ENCODE results near the gene CLEC16A.

The CLEC16A gene

DNA sequence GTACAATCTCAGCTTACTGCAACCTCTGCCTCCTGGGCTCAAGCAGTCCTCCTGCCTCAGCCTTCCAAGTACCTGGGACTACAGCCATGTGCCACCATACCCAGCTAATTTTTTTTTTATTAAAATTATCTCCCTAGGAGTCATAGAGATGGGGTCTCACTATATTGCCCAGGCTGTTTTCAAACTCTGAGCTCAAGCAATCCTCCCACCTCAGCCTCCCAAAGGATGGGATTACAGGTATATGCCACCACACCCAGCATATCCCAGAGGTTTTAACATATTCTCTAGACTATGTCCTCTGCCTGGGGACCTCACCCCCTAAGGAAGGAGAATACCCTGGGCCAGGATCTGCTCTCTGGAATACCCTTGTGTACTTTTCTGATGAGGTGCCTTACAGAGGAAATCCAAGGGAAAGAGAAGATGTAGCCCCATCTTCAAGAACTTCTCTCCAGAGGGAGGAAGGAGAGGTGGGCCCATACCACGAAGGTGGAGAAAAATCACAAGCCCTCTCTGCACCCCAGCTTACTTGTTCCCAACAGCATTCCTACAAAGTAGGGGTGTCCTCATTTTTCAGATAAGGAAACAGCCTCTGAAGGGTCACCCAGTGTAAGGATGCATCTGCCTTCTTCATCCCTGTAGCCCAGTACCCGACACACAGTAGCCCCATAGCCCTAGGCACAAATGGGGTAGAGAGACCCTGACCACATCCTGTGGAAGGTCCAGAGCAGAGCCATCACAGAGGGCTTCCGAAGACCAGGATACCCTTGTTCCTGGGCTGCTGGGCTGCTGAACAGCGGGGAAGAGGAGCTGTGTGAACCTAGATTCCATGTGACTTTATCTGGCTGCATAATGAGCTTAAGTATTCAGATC is 160.0 kb downstream of the CLEC16A start:
- no peak for DNase-seq

DNA sequence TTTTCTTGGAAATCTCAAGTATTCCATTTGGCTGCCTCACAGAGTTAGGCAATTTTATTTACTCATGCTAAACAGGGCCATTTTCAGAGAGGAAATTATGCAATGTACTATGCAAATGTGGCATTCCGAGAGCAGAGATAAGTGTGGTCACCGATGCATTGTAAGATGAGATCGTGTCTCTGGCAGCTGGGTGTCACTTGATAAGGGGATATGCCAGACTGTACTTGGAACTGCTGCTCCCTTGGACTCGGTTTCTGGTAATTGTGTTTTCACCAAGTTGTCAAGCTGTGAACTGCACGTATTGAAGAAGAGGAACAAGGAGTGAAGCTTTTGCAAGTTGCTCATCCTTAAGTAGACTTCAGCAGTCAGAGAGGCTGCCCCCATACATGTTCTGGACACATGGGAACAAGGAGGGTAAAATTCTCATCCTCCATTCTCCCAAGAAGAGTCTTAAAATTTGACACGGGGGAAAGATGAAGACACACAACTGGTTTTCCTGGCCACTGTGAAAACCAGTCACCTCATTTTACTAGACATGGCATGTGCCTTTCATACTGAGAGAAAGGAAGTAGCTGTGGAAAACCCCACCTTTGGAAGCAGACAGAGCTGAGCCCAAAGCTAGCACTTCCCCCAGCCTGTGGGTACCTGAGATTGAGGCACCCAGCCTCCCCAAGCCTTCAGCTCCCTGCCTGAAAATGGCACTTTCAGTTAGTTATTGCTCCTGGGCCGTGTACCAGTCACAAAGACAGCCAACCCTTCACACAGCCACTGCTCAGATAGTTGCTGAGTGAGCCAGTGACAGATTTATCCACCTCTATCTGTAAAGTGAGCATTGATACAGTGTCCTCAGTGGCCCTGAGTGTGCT is 160.9 kb downstream of the CLEC16A start:
- DNase-seq, result no peak

DNA sequence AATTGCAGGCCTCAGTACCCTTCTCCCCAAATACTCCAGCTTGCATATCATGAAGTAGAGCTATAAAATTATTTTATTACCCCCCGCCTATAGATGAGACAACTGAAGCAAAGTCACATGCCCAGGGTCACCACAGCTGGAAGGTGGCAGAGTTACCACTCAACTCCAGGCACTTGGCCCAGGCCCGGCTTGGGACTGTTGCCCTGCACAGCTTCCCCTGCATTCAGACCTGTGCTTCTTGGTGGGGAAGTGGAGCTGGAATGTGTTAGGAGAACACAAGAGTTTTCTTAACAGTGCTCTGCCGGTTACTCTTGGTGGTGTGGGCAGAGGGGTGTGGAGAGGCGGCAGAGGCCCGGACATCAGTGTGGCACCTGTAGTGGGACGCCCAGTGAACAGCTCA is 162.4 kb downstream of the CLEC16A start:
- no peak for DNase-seq

DNA sequence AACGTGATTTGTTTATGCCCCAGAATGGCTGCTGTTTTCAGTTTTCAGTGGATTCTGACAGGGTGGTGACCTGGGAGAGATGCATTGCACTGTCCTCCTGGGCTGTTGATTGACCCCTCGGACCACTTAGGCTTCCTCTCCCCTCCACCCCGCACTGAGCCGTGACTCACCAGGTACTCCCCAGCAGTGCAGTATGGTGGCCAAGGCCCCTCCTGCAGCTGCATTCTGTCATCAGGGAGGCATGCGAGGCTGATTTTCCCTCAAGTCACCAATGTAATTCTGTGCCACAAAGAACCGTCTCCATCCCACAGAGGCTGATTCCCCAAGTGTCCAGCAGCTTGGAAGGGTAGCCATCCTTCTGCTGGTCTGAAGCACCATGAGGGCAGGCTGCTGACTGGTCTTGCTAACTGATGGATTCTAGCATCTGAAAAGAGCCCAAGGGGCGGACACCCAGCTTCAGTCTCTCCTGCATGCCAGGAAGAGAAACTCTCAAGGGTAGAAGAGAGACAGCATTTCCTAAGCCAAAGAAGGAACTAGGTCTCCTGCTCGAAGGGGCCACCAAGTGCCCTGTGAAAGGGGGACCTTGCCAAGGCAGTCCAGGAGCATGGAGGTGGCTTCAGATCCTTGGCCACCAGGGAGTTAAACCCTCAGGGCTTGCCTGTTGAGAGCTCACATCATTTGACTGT is 163.6 kb downstream of the CLEC16A start:
- DNase-seq, result no peak

DNA sequence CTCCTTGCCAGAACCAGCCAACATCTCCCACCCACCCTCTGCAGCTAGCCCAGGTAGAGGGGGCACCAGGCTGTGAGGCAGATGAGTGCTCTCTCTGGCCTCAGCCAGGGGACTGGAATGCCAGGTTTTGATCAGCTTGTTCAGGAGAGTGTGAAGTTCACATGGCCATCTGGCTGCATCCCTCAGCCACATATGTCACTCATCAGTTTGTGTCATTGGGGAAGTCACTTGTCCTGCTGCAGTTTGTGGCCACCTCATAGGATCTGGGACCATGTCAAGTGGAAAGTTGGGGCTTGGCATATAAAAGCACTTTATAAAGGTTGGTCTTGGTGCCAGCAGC is 164.1 kb downstream of the CLEC16A start:
- no peak for DNase-seq

DNA sequence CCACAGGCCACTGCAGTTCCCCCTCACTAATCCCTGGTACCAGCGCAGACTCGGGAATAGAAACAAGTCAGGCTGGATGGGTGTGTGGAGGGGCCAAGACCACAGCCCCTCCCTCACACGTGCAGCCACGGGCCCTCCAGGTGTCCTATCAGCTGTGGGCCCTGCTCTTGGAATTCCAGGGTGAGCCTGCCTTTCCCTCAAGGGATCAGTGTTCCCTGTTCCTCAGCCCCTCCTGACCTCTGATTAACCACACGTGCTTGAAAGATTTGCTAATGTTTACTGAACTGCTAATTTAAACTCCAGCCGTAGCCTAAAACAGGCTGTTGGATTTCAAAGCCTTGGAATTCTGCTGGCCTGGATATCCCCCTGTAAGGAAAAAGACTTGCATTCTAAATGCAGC is 165.2 kb downstream of the CLEC16A start:
- DNase-seq, result no peak

DNA sequence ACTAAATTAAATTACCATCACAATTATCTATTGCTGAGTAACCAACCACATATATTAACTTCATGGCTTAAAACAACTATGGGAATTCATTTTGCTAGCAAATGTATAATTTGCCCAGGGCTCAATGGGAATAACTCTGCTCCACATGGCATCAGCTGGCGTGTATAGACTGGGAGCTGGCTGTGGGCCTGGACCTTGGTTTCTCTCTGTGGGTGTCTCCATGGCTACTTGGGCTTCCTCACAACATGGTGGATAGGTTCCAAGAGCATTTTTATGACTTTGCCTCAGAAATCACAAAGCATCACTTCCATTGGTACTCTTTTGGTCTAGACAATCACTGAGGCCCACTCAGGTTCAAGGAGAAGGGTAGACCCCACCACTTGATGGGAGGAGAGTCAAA is 166.8 kb downstream of the CLEC16A start:
- no peak for DNase-seq

DNA sequence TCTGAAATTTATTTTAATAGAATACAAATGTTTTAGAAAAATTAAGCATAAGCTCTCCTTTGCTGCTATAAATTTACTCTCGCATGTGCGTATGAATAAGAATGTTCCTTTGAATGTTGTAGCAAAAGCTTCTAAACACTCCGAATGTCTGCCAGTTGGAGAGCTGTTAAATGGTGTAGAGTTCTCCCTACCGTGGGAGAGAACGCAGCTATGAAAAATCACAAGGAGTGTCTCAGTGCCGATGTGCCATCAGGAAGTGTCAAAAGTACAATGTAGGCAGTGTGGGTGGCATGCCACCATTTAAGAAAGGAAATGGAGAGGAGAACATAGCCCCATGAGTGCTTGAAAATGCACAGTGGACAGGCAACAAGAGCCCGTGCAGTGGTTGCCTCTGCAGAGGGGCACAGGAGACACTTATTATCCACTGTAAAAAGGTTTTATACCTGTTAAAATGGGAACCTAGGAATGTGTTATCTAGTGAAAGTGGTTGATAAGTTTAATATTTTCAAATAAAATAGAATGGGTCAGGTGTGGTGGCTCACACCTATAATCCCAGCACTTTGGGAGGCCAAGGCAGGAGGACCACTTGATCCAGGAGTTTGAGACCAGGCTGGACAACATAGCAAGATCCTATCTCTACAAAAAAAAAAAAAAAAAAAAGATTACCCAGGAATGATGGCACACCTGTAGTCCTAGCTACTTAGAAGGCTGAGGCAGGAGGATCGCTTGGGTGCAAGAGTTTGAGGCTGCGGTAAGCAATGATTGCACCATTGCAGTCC is 167.7 kb downstream of the CLEC16A start:
- no peak for DNase-seq

DNA sequence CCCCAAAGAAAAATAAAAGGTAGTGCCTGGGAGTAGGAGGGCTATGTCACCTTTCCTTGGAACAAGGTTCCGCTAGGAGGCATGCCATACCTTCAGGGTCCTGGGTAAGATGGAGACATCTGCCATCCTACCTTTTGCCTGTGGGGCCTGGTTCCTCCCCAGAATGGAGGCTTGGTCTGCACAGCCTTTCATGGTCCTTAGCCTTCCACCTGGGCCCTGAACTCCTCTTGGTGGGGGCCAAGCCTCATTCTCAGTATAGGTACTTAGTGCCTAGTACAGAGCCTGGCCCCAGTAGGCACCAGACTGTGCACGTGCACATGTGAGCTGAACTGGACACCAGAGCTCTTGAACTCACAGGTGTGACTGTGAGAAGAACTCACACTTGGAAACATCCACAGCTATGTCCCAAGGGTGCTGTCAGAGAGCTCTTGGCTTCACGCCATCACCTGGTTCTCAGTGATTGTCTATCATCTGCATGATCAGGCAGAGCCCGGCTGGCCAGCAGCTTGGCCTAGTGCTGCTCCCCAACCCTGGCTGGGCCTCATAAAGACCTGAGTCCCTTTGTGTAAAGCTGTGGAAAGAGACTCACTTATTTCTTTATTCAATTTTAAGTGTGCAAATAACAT is 168.5 kb downstream of the CLEC16A start:
- DNase-seq, result no peak

DNA sequence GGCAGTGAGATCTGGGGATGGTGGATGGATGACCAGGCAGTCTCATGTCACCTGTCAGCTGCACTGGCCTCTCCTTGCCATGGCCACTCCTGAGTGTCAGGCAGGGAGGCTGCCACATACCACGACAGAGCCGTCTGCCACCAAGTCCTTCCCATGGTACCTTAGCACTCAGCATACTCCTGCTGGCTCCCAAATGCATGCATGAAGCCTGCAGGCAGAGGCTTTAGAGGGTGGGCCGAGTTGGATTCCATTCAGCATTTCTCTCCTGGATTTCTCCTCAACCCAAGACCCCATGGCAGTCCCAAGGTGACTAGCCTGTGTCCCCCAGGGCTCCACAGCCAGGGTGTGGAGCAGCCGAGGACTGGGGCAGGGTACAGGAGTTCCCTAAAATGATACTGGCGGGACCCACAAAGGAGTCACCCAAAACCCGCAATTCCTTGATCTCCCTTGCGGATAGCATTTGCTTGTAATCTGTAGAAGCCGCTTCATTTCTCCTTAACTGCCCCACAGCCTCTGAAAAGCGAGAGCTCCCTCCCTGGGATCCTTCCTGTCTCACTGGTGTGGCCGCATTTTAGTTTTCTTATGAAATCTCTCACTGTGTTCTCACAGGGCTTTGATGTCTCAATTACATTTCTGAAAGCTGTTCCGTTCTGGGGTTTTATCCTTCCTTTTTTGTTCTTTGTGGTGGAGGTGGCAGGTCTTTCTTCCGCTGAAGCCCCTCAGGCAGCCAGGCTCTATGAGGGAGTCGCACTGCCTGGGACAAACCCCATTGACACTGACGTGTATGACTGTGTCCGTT is 170.2 kb downstream of the CLEC16A start:
- no peak for DNase-seq

DNA sequence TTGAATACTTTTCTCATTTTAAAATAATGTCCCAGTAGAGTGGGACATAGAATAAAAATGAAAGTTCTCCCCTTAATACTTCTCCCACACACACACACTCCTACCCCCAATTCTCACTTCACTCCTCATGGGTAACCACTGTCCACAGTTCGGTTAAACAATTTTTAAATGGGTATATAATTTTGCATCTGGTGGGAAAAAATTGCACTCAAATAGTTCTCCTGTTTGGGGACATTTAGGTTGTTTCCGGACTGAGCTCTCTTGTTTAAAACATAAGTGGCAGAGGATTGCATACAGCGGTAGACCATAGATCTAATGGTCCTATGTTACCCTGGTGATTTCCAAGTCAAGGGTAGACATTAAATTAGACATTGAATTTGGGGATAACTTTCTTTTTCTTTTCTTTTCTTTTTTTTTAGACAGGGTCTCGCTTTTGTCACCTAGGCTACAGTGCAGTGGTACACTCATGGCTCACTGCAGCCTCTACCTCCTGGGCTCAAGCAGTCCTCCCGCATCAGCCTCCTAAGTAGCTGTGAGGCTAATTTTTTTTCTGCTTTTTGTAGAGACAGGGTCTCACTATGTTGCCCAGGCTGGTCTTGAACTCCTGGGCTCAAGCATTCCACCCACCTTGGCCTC is 173.3 kb downstream of the CLEC16A start:
- DNase-seq, result no peak

DNA sequence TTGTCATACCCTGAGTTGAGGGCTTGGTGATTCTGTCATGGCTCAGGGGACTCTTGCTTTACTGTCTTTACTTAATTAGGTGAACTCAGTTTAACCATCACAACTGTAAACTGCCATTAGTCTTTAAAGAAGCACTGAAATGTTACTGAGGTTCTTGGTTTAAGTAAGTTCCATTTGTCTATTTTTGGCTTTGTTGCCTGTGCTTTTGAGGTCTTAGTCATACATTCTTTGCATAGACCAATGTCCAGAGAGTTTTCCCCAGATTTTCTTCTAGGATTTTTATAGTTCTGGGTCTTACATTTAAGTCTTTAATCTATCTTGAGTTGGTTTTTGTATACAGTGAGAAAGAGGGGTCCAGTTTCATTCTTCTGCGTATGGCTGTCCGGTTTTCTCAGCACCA is 174.1 kb downstream of the CLEC16A start:
- no peak for DNase-seq

DNA sequence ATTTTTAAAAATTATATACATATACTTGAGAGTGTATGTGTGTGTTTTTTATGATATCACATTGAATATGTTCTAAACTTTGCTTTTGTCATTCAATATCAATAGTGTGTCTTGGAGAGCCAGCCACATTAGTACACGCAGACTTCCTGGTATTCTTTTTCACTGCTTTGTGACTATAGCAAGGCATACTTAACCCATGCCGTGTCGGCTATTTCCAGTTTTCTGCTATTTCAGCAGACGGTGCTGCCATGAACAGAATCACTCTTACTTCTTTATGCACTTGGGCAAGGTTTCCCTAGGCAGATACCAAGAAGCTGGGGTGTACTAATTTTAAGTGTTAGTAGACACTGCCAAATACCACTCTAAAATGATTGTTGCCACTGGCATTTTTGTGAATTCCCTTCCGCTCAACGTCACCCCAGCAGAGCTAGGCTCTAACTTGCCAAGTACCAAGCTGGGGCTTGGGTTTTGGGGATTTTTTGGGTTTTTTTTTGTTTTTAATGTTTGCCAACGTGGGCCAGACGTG is 176.8 kb downstream of the CLEC16A start:
- no peak for DNase-seq

DNA sequence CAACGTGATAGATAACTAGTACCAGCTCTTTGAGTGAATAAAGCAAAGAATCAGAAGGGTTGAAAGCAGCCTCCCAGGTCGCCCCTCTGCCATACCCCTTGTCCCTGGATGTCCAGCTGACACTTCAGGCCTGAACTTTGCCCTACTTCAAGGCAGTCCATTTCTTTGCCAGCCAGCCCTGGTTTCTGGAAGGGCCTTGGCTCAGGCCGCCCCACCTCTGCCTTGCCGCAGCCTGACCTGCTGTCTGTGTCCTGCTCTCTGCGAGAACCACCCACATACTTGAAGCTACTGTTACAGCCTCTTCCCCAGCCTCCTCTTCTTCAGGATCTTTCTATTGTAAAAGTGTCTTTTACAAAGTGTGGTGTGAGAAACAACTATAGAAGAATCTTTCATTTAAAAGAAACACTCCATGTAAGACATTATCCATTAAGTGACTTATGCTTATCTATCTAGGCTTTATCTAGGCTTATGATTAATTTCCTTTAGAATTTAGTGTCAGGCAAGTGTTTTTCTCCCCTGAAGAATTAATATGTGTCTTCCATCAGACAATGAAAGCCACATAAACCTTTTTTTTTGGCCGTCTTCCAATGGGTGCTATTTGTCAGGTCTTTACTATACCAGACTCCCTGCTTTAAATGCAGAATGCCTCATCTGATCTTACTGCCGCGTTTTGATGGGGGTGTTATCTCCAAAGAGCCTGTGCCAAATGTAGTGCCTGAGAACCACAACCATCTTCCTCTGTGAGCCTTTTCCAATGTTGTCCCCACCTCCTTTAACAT is 177.7 kb downstream of the CLEC16A start:
- no peak for DNase-seq

DNA sequence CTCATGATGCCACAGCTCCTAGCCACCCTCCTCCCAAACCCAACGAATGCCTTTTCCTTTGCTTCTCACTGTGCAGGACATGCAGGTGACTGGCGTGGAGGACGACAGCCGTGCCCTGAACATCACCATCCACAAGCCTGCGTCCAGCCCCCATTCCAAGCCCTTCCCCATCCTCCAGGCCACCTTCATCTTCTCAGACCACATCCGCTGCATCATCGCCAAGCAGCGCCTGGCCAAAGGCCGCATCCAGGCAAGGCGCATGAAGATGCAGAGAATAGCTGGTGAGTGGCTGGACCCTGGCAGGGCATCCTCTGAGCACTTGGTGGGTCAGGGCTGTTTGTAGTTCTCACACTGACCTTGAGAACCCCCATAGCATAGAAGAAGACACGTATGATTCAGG is 179.3 kb downstream of the CLEC16A start:
- DNase-seq, result no peak

DNA sequence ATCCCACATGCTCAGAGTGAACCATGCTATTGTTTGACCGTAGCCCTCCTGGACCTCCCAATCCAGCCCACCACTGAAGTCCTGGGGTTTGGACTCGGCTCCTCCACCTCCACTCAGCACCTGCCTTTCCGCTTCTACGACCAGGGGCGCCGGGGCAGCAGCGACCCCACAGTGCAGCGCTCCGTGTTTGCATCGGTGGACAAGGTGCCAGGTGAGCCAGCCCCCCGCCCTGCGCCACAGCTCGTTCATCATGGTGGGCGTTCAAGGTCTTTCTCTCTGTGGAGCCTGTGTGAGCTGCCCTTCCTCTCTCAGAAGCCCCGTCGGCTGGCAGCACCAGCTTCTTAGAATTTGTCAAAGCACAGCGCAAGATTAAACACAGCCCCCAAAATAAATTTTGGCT is 181.6 kb downstream of the CLEC16A start:
- DNase-seq, result no peak

DNA sequence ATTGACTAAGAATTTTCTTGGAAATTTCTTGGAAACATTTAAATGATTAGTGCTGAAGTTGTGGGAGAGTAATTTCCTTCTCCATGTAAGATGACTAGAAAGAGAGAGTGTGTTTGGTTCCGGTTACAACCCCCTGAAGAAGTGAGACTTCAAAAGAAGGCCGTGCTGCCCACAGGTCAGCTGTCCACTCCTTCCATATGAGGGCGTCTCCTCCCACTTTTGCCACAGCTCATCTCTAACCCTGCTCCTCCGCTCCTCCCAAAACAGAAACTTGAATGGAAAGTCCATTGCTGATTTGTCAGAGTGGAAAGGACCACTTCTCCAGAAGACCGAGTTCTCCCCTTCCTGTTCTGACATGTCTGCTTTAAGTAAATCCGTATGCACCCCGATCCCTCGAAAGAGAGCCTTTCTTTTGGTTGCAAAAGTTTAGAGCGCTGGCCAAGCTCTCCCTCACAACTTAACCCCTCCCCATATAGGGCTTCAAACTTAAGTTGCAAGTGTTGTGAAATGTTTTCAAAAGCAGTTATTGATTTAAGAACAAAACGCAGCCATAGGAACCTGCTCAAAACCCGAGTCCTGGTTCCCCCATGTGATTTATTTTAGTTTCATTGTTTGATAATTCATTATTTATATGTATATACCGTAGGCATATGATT is 182.2 kb downstream of the CLEC16A start:
- DNase-seq, result no peak

DNA sequence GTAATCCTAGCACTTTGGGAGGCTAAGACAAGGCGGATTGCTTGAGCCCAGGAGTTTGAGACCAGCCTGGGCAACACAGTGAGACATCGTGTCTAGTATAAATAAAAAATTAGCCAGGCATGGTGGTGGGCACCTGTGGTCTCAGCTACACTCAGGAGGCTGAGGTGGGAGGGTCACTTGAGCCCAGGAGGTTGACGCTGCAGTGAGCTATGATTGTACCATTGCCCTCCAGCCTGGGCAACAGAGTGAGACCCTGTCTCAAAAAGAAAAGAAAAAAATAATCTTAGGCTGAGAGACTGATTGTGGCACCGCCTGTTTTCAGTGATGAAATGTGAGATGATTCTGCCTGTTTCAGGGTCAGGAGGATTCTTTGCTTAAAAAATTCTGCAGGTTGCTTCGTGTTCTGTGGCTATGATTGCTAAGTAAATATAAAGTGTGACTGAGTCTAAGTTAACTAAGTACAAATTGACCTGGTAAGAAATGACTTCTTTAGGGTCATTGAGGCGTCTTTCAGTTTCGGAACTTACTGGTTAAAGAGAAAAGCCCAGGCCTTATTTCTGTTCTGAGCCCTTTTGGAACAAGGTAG is 183.3 kb downstream of the CLEC16A start:
- DNase-seq, result no peak
